Stimulated activated naive CD4-positive, alpha-beta T cell (primary cell): ENCODE measurements around the gene LSM12.
A peak's percentile ranks its signal among the peaks of the same experiment; 100 is the strongest.
"Not testable (repeated sequence)": the region's sequence is repeated elsewhere in the genome, so short reads cannot be mapped to it uniquely, and the experiment has no call there.

ENCODE experiments used
- DNase-seq, 6 experiments: peaks; one replicate each; lab custom pipeline; 2025; lab: John Stamatoyannopoulos, UW

LSM12 gene

GRCh38 chr17:44066204-44066930, at the start of gene LSM12:
TSS of gene LSM12 (minus strand) at chr17:44066671. CDS start at chr17:44066587, 84 bp downstream.
- DNase-seq: peak; percentile 80 to 90 (median 84)

- DNase-seq: peak in 1 of 6 experiments; percentile 5
Observed at GRCh38 chr17:44115585-44116415, 49.3 kb upstream of the LSM12 start.

GRCh38 chr17:44113868-44114840, 47.7 kb upstream of the LSM12 start:
- no peak for DNase-seq

- DNase-seq: no peak
Observed at GRCh38 chr17:44113382-44113781, 46.9 kb upstream of the LSM12 start.

- DNase-seq: no peak
Observed at GRCh38 chr17:44112284-44113280, 46.1 kb upstream of the LSM12 start.

- no peak for DNase-seq
Observed at GRCh38 chr17:44111777-44112176, 45.3 kb upstream of the LSM12 start.

- peak; percentile 26 to 66 (median 41) for DNase-seq
Observed at GRCh38 chr17:44110823-44111633, 44.6 kb upstream of the LSM12 start.

- DNase-seq: no peak
Observed at GRCh38 chr17:44110011-44110686, 43.7 kb upstream of the LSM12 start.

- no peak for DNase-seq
Observed at GRCh38 chr17:44109312-44109630, 42.8 kb upstream of the LSM12 start.

- no peak for DNase-seq
Observed at GRCh38 chr17:44108440-44109311, 42.2 kb upstream of the LSM12 start.

- no peak for DNase-seq
Observed at GRCh38 chr17:44106801-44107200, 40.3 kb upstream of the LSM12 start.

- DNase-seq: no peak
Observed at GRCh38 chr17:44105941-44106340, 39.5 kb upstream of the LSM12 start.

- no peak for DNase-seq
Observed at GRCh38 chr17:44105483-44105882, 39.0 kb upstream of the LSM12 start.

- DNase-seq: no peak
Observed at GRCh38 chr17:44102849-44103622, 36.6 kb upstream of the LSM12 start.

- DNase-seq: not testable (repeated sequence)
Observed at GRCh38 chr17:44101858-44102257, 35.4 kb upstream of the LSM12 start.

GRCh38 chr17:44097110-44097958, 30.9 kb upstream of the LSM12 start:
- no peak for DNase-seq
